Endothelial cell of umbilical vein (primary cell): ENCODE data around the gene IPP. TPM values are rescaled to one million over a fixed set of nuclear protein-coding genes. Genes with fewer than 3 reads are reported as not detected.

Experiments used
- BruUV-seq: library from RNA; stranded (reverse); fragments of 400-500 nt; replicated peaks from 2 replicates; lab custom pipeline; 2021; lab: Mats Ljungman, UMichigan
- CTCF ChIA-PET: fragments of 300-600, 350-600 bp; sonication (Branson Sonifier 250); formaldehyde crosslinking; loops from one replicate; lab custom pipeline; 2021; ENCODE audit warnings: antibody characterized with exemption, inconsistent platforms; lab: Charles Lee
- POLR2A ChIA-PET: fragments of 300-600, 350-600 bp; sonication (Branson Sonifier 250); formaldehyde crosslinking; loops from one replicate; lab custom pipeline; 2021; ENCODE audit warnings: antibody characterized with exemption, inconsistent platforms; lab: Charles Lee
- DNase-seq: peaks from one replicate; pipeline ENCODE4 v3.0.0-alpha.2; 2011; ENCODE audit warnings: low read depth, low spot score
- FAIRE-seq: peaks from 2 replicates; lab custom pipeline; 2011; peaks lifted over from hg19 to GRCh38; lab: Jason Lieb, UNC
- H2AFZ ChIP-seq: 2 replicates; pipeline ENCODE4 v1.6.0; 2012; ENCODE audit warnings: low read depth, low read length, control low read depth, inconsistent platforms
- H3K27ac ChIP-seq: 2 replicates; pipeline ENCODE4 v1.5.1; 2011; ENCODE audit warnings: low read depth, mild to moderate bottlenecking, control low read depth, low read length, moderate library complexity; ENCODE audit not compliant: insufficient read depth
- H3K27me3 ChIP-seq, 2 experiments: 2 replicates each; pipeline versions ENCODE4 v1.6.0 to v1.6.1; 2011; ENCODE audit warnings: low read length in 2 of 2, mixed read lengths in 1 of 2; ENCODE audit not compliant: control insufficient read depth in 2 of 2, insufficient read depth in 2 of 2
- H3K36me3 ChIP-seq, 2 experiments: 2 replicates in 1 of 2; 3 replicates in 1 of 2; pipeline ENCODE4 v1.5.1; 2011; ENCODE audit warnings: low read length in 2 of 2, mild to moderate bottlenecking in 1 of 2, moderate library complexity in 1 of 2; ENCODE audit not compliant: control insufficient read depth in 2 of 2, insufficient read depth in 2 of 2; ENCODE audit errors: extremely low read depth in 1 of 2
- H3K4me1 ChIP-seq: 3 replicates; pipeline ENCODE4 v1.5.1; 2011; ENCODE audit warnings: mild to moderate bottlenecking, low read length; ENCODE audit not compliant: control insufficient read depth, insufficient read depth; ENCODE audit errors: extremely low read depth
- H3K4me2 ChIP-seq: 2 replicates; pipeline ENCODE4 v1.6.1; 2011; ENCODE audit warnings: low read length, control low read depth, mixed read lengths; ENCODE audit not compliant: insufficient read depth
- H3K4me3 ChIP-seq, 3 experiments: fragments of 200-600 bp in 1 of 3; sonication (generic), shearing (Covaris generic) in 1 of 3; replicated peaks in 1 of 3; 2 replicates each; pipeline ENCODE4 v1.5.1; 2011 to 2016; ENCODE audit warnings: control low read depth in 3 of 3, low read length in 3 of 3, mild to moderate bottlenecking in 2 of 3, inconsistent platforms in 1 of 3, low read depth in 1 of 3, moderate library complexity in 1 of 3; ENCODE audit not compliant: insufficient read depth in 1 of 3
- H3K79me2 ChIP-seq: 2 replicates; pipeline ENCODE4 v1.6.0; 2012; ENCODE audit warnings: low read length, inconsistent platforms; ENCODE audit not compliant: control insufficient read depth, insufficient read depth
- H3K9ac ChIP-seq: replicated peaks from 2 replicates; pipeline ENCODE3; 2011; ENCODE audit warnings: low read length, control low read depth; ENCODE audit not compliant: insufficient read depth; ENCODE audit errors: extremely low read depth
- H3K9me1 ChIP-seq: replicated peaks from 3 replicates; pipeline ENCODE4 v1.6.0; 2011; ENCODE audit warnings: mild to moderate bottlenecking, low read length; ENCODE audit not compliant: control insufficient read depth, insufficient read depth; ENCODE audit errors: extremely low read depth
- H3K9me3 ChIP-seq: replicated peaks from 2 replicates; pipeline ENCODE4 v1.5.1; 2012; ENCODE audit warnings: low read length, inconsistent platforms; ENCODE audit not compliant: control insufficient read depth, insufficient read depth
- H4K20me1 ChIP-seq: replicated peaks from 2 replicates; pipeline ENCODE3; 2011; ENCODE audit warnings: mild to moderate bottlenecking, low read length; ENCODE audit not compliant: control insufficient read depth, insufficient read depth; ENCODE audit errors: extremely low read depth
- CTCF ChIP-seq, 2 donors: IDR thresholded peaks; 1 replicate in 1 of 2; 2 replicates in 1 of 2; pipeline ENCODE4 v1.5.1; 2011; ENCODE audit warnings: low read length in 2 of 2, mild to moderate bottlenecking in 2 of 2, moderate library complexity in 2 of 2, control low read depth in 1 of 2, inconsistent platforms in 1 of 2, low read depth in 1 of 2; ENCODE audit not compliant: insufficient read depth in 1 of 2; ENCODE audit errors: extremely low read depth in 1 of 2
- EZH2 ChIP-seq: IDR thresholded peaks from 2 replicates; pipeline ENCODE4 v1.6.1; 2012; ENCODE audit warnings: borderline replicate concordance, low read depth, mild to moderate bottlenecking, moderate library complexity, low read length, inconsistent platforms; ENCODE audit not compliant: severe bottlenecking
- FOS ChIP-seq: IDR thresholded peaks from 2 replicates; pipeline ENCODE4 v1.6.1; 2011; ENCODE audit warnings: mild to moderate bottlenecking, low read length, moderate library complexity, borderline replicate concordance; ENCODE audit not compliant: insufficient read depth
- GATA2 ChIP-seq: IDR thresholded peaks from 2 replicates; pipeline ENCODE4 v1.7.0; 2011; ENCODE audit warnings: low read depth, mild to moderate bottlenecking, moderate library complexity, mixed read lengths, low read length; ENCODE audit not compliant: insufficient read length, insufficient read depth
- MYC ChIP-seq: IDR thresholded peaks from one replicate; pipeline ENCODE4 v1.6.1; 2011; ENCODE audit warnings: mild to moderate bottlenecking, low read depth, low read length
- POLR2A ChIP-seq: IDR thresholded peaks from 2 replicates; pipeline ENCODE4 v1.6.1; 2012; ENCODE audit warnings: low read depth, mild to moderate bottlenecking, control low read depth, low read length
- dilution Hi-C: fragments of 300-500 bp; cut with MboI; formaldehyde crosslinking; loops from one replicate; pipeline ENCODE4 v1.15.0; 2019; ENCODE audit warnings: low sequenced_read_pairs; ENCODE audit not compliant: extremely low pct_ligation_motif_present
- intact Hi-C: fragments of 100-400 bp; cut with micrococcal nuclease; formaldehyde crosslinking; loops from one replicate; pipeline ENCODE4 v1.10.0; 2022
- polyA plus RNA-seq, 4 experiments: library from polyadenylated mRNA; depleted of rRNA in 3 of 4; stranded (reverse) in 3 of 4; unstranded in 1 of 4; fragments of >200 nt; gene quantifications; 2 replicates each; pipeline versions ENCODE4 v1.2.1 to v1.2.3, GENCODE V29; 2011 to 2012; ENCODE audit warnings: missing spikeins in 1 of 4
- total RNA-seq: library from RNA; stranded (reverse); gene quantifications from 2 replicates; pipeline ENCODE4 v1.2.3, GENCODE V29; 2021

Gene IPP
- total and polyA plus RNA-seq, 2 donors (not counting 3 experiments of a cell fraction or from before 2014, with no cell fraction given), result 2.1 to 6.3 TPM

- Histone ChIP-seq H3K4me2 (no peak overlapping the region), H3K4me1 (no peaks in the 10 kb centered on the region), H3K79me2 (peaks cover 50% of the 10 kb centered on the region), H2AFZ (no peak overlapping the region), H3K27me3 (no peaks in the 10 kb centered on the region), H3K4me3 (no peak overlapping the region), H3K9me1 (no peaks in the 10 kb centered on the region), H3K27ac (no peak overlapping the region), H3K9ac (no peak overlapping the region), H4K20me1 (peaks cover 9% of the 10 kb centered on the region), H3K9me3 (no peaks in the 10 kb centered on the region), H3K36me3 (peaks cover 9 to 16% of the 10 kb centered on the region in 2 experiments)
- no TSS peak for BruUV-seq
- ChIA-PET POLR2A (no interaction called here), CTCF (interaction anchor here (1.2 to 1.6 kb wide), 2 partner anchors 10 to 20 kb away, joined by 3 to 4 read pairs; no protein-coding TSS in a partner anchor)
- FAIRE-seq, result no peak
- DNase-seq, result no peak
- dilution Hi-C loops (no loop called here), intact Hi-C loops (no loop called here)
- TF ChIP-seq POLR2A, result no peak
- no peak for TF ChIP-seq CTCF (IDR thresholded peaks at IDR 0.05; ENCODE audit: extremely low read depth in 1 of 2, insufficient read depth in 1 of 2, low read depth in 1 of 2, low read length in 2 of 2)
- TF ChIP-seq GATA2, result no peak
- TF ChIP-seq EZH2, result no peak
- no peak for TF ChIP-seq MYC
- TF ChIP-seq FOS, result no peak
Measured at GRCh38 chr1:45660336-45660735, 90.1 kb downstream of the IPP start.
